Measurements from ENCODE around the gene GRM7.

DNA sequence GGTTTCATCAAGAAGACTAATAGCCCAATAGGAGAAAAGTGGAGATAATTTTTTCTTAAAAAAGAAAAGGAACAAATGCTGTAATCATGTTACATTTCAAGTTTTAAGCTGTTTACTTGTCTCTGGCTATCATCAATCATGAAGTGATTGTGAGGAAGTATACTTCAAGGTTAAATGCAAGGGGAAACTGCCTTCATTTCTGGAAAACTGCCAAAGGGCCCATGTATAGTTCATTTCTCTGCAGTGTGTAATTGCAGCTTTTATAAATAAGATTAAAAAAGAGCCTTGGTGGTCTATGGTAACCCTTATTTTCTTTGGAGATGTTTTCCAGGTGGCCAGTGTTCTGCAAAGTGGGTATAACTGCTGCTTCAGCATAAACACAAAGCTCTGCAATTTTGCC is 101.9 kb downstream of the GRM7 start:
- TF ChIP-seq, protein P1, sequence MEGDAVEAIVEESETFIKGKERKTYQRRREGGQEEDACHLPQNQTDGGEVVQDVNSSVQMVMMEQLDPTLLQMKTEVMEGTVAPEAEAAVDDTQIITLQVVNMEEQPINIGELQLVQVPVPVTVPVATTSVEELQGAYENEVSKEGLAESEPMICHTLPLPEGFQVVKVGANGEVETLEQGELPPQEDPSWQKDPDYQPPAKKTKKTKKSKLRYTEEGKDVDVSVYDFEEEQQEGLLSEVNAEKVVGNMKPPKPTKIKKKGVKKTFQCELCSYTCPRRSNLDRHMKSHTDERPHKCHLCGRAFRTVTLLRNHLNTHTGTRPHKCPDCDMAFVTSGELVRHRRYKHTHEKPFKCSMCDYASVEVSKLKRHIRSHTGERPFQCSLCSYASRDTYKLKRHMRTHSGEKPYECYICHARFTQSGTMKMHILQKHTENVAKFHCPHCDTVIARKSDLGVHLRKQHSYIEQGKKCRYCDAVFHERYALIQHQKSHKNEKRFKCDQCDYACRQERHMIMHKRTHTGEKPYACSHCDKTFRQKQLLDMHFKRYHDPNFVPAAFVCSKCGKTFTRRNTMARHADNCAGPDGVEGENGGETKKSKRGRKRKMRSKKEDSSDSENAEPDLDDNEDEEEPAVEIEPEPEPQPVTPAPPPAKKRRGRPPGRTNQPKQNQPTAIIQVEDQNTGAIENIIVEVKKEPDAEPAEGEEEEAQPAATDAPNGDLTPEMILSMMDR (conservative IDR thresholded peaks at IDR 0.05 in 1 of 2, IDR thresholded peaks at IDR 0.05 in 1 of 2; ENCODE audit: extremely low read depth in 1 of 2, insufficient read depth in 1 of 2, low read depth in 1 of 2, low read length in 2 of 2) = no peak
- no peak for TF ChIP-seq EZH2 (IDR thresholded peaks at IDR 0.05; ENCODE audit: borderline replicate concordance, low read length)

Data from mammary epithelial cell (primary cell).